ENCODE results near the gene TMEM158.

The TMEM158 gene

DNA sequence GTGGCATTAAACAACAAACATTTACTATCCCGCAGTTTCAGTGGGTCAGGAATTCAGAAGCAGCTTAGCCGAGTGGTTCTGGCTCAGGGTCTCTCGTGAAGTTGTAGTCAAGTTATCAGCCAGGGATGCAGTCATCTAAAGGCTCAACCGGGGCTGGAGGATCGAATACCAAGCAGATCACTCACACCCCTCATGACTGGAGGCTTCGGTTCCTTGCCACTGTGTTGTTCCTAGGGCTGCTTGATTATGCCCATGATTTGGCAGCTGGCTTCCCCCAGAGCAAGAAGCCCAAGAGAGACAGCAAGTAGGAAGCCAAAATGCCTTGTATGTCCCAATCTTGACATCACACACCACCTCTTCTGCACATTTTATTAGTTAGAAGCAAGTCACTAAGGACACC is 46.0 kb downstream of the TMEM158 start:
- Histone ChIP-seq H3K9ac (ENCODE audit: low read depth, low read length) (no peak overlapping the region), H3K4me1 (ENCODE audit: control insufficient read depth, insufficient read depth, low read length) (peaks cover 8% of the 10 kb centered on the region), H3K36me3 (ENCODE audit: control insufficient read depth, insufficient read depth, low read length) (no peaks in the 10 kb centered on the region), H3K27me3 (ENCODE audit: control insufficient read depth, insufficient read depth, low read length) (no peaks in the 10 kb centered on the region), H3K4me3 (ENCODE audit: low read depth, low read length) (no peak overlapping the region), H3K9me3 (ENCODE audit: control insufficient read depth, insufficient read depth, low read length) (no peaks in the 10 kb centered on the region)

- H3K27me3 ChIP-seq (ENCODE audit: control insufficient read depth, insufficient read depth, low read length) = no peaks in the 10 kb centered on the region
- peaks cover 8% of the 10 kb centered on the region for H3K4me1 ChIP-seq (ENCODE audit: control insufficient read depth, insufficient read depth, low read length)
- no peak overlapping the region for H3K9ac ChIP-seq (ENCODE audit: low read depth, low read length)
- no peak overlapping the region for H3K4me3 ChIP-seq (ENCODE audit: low read depth, low read length)
- no peaks in the 10 kb centered on the region for H3K36me3 ChIP-seq (ENCODE audit: control insufficient read depth, insufficient read depth, low read length)
- H3K9me3 ChIP-seq (ENCODE audit: control insufficient read depth, insufficient read depth, low read length) = no peaks in the 10 kb centered on the region
Measured at GRCh38 chr3:45179163-45179562, 46.9 kb downstream of the TMEM158 start.

- Histone ChIP-seq H3K4me3 (ENCODE audit: low read depth, low read length) (no peak overlapping the region), H3K4me1 (ENCODE audit: control insufficient read depth, insufficient read depth, low read length) (peaks cover 5% of the 10 kb centered on the region), H3K27me3 (ENCODE audit: control insufficient read depth, insufficient read depth, low read length) (no peaks in the 10 kb centered on the region), H3K36me3 (ENCODE audit: control insufficient read depth, insufficient read depth, low read length) (no peaks in the 10 kb centered on the region), H3K9ac (ENCODE audit: low read depth, low read length) (no peak overlapping the region), H3K9me3 (ENCODE audit: control insufficient read depth, insufficient read depth, low read length) (no peaks in the 10 kb centered on the region)
Measured at GRCh38 chr3:45178183-45179023, 47.7 kb downstream of the TMEM158 start.

GRCh38 chr3:45176912-45177311 is 49.2 kb downstream of the TMEM158 start:
- Histone ChIP-seq H3K9ac (ENCODE audit: low read depth, low read length) (no peak overlapping the region), H3K4me3 (ENCODE audit: low read depth, low read length) (no peak overlapping the region), H3K4me1 (ENCODE audit: control insufficient read depth, insufficient read depth, low read length) (no peaks in the 10 kb centered on the region), H3K36me3 (ENCODE audit: control insufficient read depth, insufficient read depth, low read length) (no peaks in the 10 kb centered on the region), H3K9me3 (ENCODE audit: control insufficient read depth, insufficient read depth, low read length) (no peaks in the 10 kb centered on the region), H3K27me3 (ENCODE audit: control insufficient read depth, insufficient read depth, low read length) (no peaks in the 10 kb centered on the region)

Measured in iPS-15b (cell line).